Mucosa of rectum (tissue), 2 donors: Measurements from ENCODE around the gene TSR3.

Source experiments
- H3K27ac ChIP-seq, 2 donors: one replicate each; pipeline ENCODE4 v1.7.0; 2013; ENCODE audit warnings: inconsistent platforms in 2 of 2, low read depth in 2 of 2, low read length in 2 of 2
- H3K27me3 ChIP-seq, 2 donors: one replicate each; pipeline ENCODE4 v1.7.0; 2013; ENCODE audit warnings: low read length in 2 of 2; ENCODE audit not compliant: control insufficient read depth in 2 of 2, insufficient read depth in 2 of 2
- H3K36me3 ChIP-seq, 2 donors: one replicate each; pipeline ENCODE4 v1.7.0; 2013; ENCODE audit warnings: low read length in 2 of 2; ENCODE audit not compliant: control insufficient read depth in 2 of 2, insufficient read depth in 2 of 2
- H3K4me1 ChIP-seq, 2 donors: one replicate each; pipeline ENCODE4 v1.7.0; 2013; ENCODE audit warnings: low read length in 2 of 2, mild to moderate bottlenecking in 1 of 2; ENCODE audit not compliant: control insufficient read depth in 2 of 2, insufficient read depth in 2 of 2
- H3K4me3 ChIP-seq, 2 donors: one replicate each; pipeline ENCODE4 v1.7.0; 2013; ENCODE audit warnings: low read length in 2 of 2
- H3K9ac ChIP-seq, 2 donors: one replicate each; pipeline ENCODE4 v1.7.0; 2013; ENCODE audit warnings: low read length in 2 of 2, low read depth in 1 of 2, mild to moderate bottlenecking in 1 of 2
- H3K9me3 ChIP-seq, 2 donors: one replicate each; pipeline ENCODE4 v1.7.0; 2013; ENCODE audit warnings: low read length in 2 of 2; ENCODE audit not compliant: control insufficient read depth in 2 of 2
- donor health status: healthy.
- donor health status: Normal muscosa, but diverticular disease.

The TSR3 gene

DNA sequence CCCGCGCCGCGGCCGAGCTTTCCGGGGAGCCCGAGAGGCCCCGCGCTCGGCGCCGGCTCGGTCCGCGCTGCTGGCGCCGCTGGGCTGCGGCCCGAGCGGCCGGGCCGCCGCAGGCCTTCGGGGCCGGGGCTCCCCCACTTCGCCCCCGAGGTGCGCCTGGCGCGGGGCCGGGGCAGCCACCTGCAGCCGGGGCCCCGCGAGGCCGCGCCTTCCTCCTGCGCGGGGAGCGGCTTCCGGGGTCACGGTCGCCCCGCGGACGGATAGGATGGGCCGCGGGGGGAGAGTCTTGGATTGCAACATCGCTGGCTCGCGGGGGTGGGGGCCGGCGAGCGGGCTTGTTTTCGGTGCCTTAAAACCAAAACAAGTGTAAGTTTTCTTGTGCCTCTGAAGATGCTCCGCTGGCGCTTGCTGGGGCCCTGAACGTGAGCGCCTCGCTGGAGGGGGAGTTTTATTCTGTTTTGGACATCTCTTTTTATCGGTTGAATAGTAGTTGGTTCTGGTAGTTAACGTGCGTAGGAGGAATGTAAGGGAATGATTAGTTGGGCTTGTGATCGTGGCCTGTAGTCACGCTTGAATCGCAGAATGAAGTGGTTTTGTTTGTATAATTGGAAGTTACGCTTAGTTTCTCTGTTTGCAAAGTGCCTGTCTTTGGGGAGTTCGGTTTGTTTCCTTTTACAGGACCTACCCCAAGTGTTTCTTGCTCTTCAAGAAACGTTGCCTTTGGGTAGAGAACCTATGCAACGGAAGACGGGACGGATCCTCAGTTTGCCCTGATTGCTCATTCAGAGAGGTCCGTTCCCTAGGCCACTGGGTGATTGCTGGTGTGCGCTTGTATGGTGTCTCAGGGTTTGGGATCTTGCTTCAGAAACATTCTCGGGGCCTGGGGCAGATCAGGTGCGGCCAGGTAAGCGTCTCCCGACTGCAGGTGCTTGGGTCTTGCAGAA, 41.5 kb downstream of the TSR3 start:
- H3K27ac ChIP-seq, result peak overlapping the region; percentile 38 to 40
- peaks cover 23 to 27% of the 10 kb centered on the region in 2 donors for H3K4me1 ChIP-seq
- peak overlapping the region; percentile 65 to 91 for H3K4me3 ChIP-seq
- no peaks in the 10 kb centered on the region for H3K9me3 ChIP-seq
- H3K9ac ChIP-seq, result peak overlapping the region; percentile 61 to 73
- peaks cover 10 to 21% of the 10 kb centered on the region in 2 donors for H3K36me3 ChIP-seq
- no peaks in the 10 kb centered on the region for H3K27me3 ChIP-seq

DNA sequence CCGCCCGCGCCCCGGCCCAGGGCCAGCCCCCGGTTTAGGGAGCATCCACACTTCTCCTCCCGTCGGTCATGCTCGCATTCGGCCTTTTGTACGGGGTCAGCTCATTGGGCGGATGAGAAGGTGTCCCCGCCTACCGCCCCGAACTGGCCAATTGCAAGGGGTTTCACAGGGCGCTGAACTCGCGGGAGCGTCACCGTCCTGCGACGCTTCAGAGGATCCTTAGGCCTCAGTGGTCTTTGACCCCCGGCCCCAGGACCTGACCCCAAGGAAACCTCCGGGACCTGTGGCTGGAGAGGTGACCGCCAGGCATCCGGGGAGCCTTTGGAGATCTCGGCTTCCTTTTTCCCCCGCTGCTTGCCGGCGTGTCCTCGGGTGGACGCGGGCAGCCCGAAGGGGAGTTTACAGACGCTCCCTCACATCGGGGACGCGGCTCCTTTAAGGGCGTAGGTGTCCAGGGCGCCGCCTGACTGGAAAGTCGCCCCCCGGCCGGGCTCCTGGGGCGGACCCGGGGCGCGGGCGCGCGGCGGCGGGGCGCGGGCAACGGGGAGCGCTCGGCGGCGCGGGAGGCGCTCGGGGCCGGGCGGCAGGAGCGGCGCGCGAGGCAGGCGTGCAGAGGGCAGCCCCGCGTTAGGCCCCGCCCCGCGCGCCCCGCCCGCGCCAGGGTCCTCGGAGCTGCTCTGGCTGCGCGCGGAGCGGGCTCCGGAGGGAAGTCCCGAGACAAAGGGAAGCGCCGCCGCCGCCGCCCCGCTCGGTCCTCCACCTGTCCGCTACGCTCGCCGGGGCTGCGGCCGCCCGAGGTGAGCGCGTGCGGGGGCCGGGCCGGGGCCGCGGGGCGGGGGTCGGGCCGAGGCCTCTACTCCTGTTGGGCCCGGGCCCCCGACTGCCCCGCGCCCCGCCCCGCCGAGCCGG, 42.4 kb downstream of the TSR3 start, which contains the start of gene UBE2I:
Gene UBE2I (plus strand): TSS at position 660 of the 909 bp plus-strand sequence. CDS start 4,395 bp downstream, outside the sequence.
- H3K27ac ChIP-seq, result peak within 1 kb of the TSS; percentile 93 to 97
- H3K4me1 ChIP-seq, result peaks cover 23 to 27% of the 10 kb centered on the region in 2 donors
- H3K9ac ChIP-seq, result peak within 1 kb of the TSS; percentile 88 to 99
- peak within 1 kb of the TSS; percentile 69 to 91 for H3K4me3 ChIP-seq
- H3K9me3 ChIP-seq, result no peaks in the 10 kb centered on the region
- H3K27me3 ChIP-seq, result no peaks in the 10 kb centered on the region
- H3K36me3 ChIP-seq, result peaks cover 2 to 12% of the 10 kb centered on the region in 2 donors

DNA sequence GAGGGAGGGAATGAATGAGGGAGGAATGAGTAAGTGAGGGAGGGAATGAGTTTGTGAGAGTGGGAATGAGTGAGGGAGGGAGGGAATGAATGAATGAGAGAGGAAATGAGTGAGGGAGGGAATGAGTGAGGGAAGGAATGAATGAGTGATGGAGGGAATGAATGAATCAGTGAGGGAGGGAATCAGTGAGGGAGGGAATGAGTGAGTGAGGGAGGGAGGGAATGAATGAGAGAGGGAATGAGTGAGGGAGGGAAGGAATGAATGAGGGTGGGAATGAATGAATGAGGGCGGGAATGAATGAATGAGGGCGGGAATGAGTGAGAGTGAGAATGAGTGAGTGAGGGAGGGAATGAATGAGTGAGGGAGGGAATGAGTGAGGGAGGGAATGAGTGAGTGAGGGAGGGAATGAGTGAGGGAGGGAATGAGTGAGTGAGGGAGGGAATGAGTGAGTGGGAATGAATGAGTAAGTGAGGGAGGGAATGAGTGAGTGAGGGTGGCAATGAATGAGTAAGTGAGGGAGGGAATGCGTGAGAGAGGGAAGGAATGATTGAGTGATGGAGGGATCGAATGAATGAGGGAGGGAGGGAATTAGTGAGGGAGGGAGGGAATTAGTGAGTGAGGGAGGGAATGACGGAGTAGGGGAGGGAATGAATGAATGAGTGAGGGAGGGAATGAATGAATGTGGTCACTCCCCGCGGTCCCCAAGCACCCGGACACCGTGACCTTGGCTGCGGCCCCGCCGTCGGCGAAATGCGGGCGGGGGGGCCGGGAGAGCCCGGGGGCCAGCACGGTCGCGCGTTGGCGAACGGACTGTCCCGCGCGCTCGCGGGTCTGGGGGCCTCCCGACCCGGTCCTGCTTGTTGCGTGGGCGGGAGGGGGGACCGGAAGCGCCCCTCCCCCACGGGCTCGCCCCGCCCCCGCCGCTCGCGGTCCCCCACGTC, 43.4 kb downstream of the TSR3 start:
- H3K9me3 ChIP-seq, result no peaks in the 10 kb centered on the region
- peak overlapping the region in 1 of 2 donors; percentile 88 for H3K9ac ChIP-seq
- H3K27me3 ChIP-seq, result no peaks in the 10 kb centered on the region
- H3K27ac ChIP-seq, result peak overlapping the region; percentile 93 to 97
- H3K4me3 ChIP-seq, result peak overlapping the region; percentile 50 to 67
- peaks cover 28 to 30% of the 10 kb centered on the region in 2 donors for H3K4me1 ChIP-seq
- H3K36me3 ChIP-seq, result peaks cover 0 to 6% of the 10 kb centered on the region in 2 donors

DNA sequence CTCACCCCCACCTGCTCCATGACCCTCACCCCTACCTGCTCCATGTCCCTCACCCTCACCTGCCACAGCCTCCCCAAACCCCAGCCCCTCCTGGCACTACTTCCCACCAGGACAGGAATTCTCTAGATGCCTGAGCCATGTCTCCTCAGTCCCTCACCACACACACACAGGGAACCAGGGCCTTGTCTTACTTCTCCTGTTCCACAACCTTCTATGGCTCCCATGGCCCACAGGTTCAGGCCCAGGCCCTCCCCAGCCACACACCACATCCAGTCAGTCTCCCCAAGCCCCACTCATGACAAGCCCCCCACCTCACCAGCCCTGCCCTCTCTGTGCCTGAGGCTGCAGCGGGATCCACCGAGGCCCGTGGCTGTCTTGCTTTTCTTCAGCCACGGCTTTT, 45.3 kb downstream of the TSR3 start:
- Histone ChIP-seq H3K9ac (no peak overlapping the region), H3K9me3 (no peaks in the 10 kb centered on the region), H3K4me1 (peaks cover 19% of the 10 kb centered on the region in 2 donors), H3K4me3 (no peak overlapping the region), H3K27ac (no peak overlapping the region), H3K27me3 (no peaks in the 10 kb centered on the region), H3K36me3 (no peaks in the 10 kb centered on the region)

DNA sequence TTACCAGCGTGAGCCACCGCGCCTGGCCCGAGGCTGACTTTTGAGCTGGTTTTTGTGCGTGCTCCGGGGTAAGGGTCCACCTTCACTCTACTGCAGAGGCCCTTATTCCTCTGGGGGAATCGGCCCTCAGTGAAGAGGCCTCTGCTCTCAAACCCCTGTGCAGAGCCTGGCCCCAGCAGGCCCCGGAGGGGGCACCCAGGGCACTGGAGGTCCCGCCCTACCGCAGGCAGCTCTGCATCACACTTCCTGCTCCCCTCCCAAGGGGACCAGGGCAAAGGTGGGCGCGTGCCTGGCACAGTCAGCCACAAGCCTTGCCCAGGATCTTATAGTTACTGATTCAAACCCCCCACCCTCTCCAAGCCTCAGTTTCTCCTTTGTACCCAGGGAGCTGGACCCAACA, 45.9 kb downstream of the TSR3 start:
- Histone ChIP-seq H3K27ac (no peak overlapping the region), H3K4me1 (peaks cover 18 to 19% of the 10 kb centered on the region in 2 donors), H3K36me3 (no peaks in the 10 kb centered on the region), H3K4me3 (no peak overlapping the region), H3K27me3 (no peaks in the 10 kb centered on the region), H3K9me3 (no peaks in the 10 kb centered on the region), H3K9ac (no peak overlapping the region)

DNA sequence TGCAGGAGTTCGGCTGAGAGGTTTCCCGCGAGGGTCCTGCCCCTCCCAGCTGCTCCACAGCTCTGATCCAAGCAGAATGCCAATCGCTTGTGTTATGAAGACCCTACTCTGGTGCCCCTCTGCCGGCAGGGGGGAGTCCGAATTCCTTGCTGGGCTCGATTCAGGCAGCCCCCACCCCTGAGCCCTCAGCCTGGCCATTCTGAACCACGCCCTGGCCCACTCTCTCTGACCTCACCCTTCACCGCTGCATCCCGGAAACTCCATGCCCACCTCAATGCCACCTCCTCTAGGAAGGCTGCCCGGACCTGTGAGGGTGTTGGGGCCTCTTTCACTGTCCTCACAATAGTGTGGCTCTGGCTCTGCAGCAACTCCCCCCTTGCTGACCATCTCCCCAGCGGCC, 50.1 kb downstream of the TSR3 start:
- no peaks in the 10 kb centered on the region for H3K36me3 ChIP-seq
- no peak overlapping the region for H3K9ac ChIP-seq
- peaks cover 0 to 16% of the 10 kb centered on the region in 2 donors for H3K27me3 ChIP-seq
- H3K9me3 ChIP-seq, result no peaks in the 10 kb centered on the region
- no peak overlapping the region for H3K27ac ChIP-seq
- H3K4me1 ChIP-seq, result peaks cover 17 to 20% of the 10 kb centered on the region in 2 donors
- H3K4me3 ChIP-seq, result no peak overlapping the region

DNA sequence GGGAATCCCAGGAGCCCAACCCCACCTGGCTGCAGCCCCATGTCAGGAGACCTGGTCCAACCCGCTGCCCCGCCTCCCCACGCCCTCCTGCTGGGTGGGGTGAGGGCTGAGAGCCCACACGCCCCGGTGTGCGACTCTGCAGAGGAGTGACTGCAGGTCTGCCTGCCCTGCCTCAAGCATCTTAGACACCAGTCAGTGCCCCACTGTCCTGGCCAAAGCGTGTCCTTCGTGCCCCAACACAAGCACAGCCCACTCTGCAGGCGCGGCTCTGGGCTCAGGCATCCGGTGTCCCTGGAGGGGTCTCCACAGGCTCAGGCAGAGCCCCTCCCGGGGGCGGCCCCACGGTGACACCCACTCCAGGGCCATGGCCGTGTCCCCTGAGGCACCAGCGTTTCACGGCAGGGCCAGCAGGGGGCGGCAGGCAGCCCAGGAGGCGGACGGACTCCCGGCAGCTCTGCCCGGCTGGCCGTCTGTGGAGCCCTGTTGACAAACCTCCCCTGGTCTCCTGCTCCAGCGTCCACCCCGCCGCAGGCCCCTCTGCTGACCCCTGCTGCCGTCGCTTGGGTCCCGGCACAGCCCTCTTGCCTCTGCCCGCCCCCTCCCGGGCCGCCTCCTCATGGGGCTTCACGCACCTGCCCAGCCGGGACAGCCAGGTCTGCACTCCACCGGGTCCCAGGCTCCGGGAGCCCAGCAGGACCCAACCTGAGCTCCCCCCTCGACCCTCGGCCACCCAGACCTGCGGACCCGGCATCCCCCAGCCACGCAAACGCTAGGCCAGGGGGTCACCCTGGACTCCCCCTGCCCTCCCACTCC, 50.8 kb downstream of the TSR3 start:
- Histone ChIP-seq H3K27ac (no peak overlapping the region), H3K9me3 (no peaks in the 10 kb centered on the region), H3K4me1 (peaks cover 17 to 20% of the 10 kb centered on the region in 2 donors), H3K9ac (peak overlapping the region in 1 of 2 donors; percentile 52), H3K27me3 (peaks cover 0 to 16% of the 10 kb centered on the region in 2 donors), H3K36me3 (no peaks in the 10 kb centered on the region), H3K4me3 (peak overlapping the region; percentile 3 to 40)

DNA sequence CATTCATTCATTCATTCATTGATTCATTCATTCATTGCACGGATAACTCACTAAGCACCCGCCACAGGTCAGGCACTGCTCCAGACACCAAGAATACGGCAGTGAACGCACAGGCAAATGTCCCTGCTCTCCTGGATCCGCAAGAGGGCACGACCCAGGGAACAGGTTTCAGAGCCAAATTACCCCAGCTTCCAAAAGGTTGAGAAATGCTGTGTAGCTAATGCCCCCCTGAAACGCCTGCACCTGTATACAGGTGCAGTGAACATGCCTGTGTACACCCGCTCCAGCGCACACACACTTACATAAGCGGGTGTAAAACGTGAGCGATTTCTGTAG, 51.8 kb downstream of the TSR3 start:
- no peak overlapping the region for H3K9ac ChIP-seq
- H3K9me3 ChIP-seq, result no peaks in the 10 kb centered on the region
- peaks cover 0 to 16% of the 10 kb centered on the region in 2 donors for H3K27me3 ChIP-seq
- no peak overlapping the region for H3K27ac ChIP-seq
- H3K36me3 ChIP-seq, result no peaks in the 10 kb centered on the region
- no peak overlapping the region for H3K4me3 ChIP-seq
- H3K4me1 ChIP-seq, result peaks cover 17 to 20% of the 10 kb centered on the region in 2 donors
